ENCODE measurements around the gene RAB10. TPM values are rescaled to one million over a fixed set of nuclear protein-coding genes. Genes with fewer than 3 reads are reported as not detected.

RAB10 gene
- polyA plus RNA-seq, 1 donor from 2014 or later, result 169 TPM

DNA sequence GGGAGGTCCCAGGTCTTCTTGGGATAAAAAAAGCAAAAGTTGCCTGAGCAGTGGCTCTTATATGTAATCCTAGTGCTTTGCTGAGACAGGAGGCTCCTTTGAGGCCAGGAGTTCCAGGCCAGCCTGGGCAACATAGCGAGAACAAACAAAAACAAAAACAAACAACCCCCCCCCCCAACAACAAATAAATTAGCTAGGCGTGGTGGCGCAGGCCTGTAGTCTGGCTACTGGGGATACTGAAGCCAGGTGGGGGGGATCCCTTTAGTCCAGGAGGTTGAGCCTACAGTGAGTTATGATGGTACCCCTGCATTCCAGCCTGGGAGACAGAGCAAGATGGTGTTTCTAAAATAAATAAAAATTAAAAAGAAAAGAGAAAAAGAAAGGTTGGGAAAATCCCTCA, 144.4 kb downstream of the RAB10 start:
- H4K20me1 ChIP-seq (ENCODE audit: insufficient read depth), result no peaks in the 10 kb centered on the region
- peaks cover 8% of the 10 kb centered on the region for H3K27me3 ChIP-seq (ENCODE audit: insufficient read depth, low read depth, low read length)
- H3K9ac ChIP-seq (ENCODE audit: low read length), result no peak overlapping the region
- H3K9me3 ChIP-seq (ENCODE audit: low read length), result no peaks in the 10 kb centered on the region
- no peaks in the 10 kb centered on the region for H3K36me3 ChIP-seq (ENCODE audit: insufficient read depth, low read length)
- peaks cover 14% of the 10 kb centered on the region for H3K79me2 ChIP-seq (replicated peaks; ENCODE audit: insufficient read depth, low read length)
- H3F3A ChIP-seq (ENCODE audit: insufficient read depth, low read length, poor library complexity, severe bottlenecking), result no peaks in the 10 kb centered on the region
- no peaks in the 10 kb centered on the region for H3K9me2 ChIP-seq (ENCODE audit: insufficient read depth, low read length)
- peak overlapping the region; percentile 60 for H3K4me3 ChIP-seq (ENCODE audit: low read length)
- TF ChIP-seq POLR2AphosphoS5 (IDR thresholded peaks at IDR 0.05) (no peak), EZH2 (IDR thresholded peaks at IDR 0.05; ENCODE audit: borderline replicate concordance, insufficient read depth, low read length, poor library complexity, severe bottlenecking) (no peak), RAD21 (conservative IDR thresholded peaks at IDR 0.05) (no peak), SMC3 (conservative IDR thresholded peaks at IDR 0.05; ENCODE audit: poor library complexity) (no peak), MXI1 (conservative IDR thresholded peaks at IDR 0.05; ENCODE audit: poor library complexity, severe bottlenecking) (no peak)
- TF ChIP-seq, protein P1, sequence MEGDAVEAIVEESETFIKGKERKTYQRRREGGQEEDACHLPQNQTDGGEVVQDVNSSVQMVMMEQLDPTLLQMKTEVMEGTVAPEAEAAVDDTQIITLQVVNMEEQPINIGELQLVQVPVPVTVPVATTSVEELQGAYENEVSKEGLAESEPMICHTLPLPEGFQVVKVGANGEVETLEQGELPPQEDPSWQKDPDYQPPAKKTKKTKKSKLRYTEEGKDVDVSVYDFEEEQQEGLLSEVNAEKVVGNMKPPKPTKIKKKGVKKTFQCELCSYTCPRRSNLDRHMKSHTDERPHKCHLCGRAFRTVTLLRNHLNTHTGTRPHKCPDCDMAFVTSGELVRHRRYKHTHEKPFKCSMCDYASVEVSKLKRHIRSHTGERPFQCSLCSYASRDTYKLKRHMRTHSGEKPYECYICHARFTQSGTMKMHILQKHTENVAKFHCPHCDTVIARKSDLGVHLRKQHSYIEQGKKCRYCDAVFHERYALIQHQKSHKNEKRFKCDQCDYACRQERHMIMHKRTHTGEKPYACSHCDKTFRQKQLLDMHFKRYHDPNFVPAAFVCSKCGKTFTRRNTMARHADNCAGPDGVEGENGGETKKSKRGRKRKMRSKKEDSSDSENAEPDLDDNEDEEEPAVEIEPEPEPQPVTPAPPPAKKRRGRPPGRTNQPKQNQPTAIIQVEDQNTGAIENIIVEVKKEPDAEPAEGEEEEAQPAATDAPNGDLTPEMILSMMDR (IDR thresholded peaks at IDR 0.05; ENCODE audit: poor library complexity, severe bottlenecking), result no peak
- TF ChIP-seq, protein P2, sequence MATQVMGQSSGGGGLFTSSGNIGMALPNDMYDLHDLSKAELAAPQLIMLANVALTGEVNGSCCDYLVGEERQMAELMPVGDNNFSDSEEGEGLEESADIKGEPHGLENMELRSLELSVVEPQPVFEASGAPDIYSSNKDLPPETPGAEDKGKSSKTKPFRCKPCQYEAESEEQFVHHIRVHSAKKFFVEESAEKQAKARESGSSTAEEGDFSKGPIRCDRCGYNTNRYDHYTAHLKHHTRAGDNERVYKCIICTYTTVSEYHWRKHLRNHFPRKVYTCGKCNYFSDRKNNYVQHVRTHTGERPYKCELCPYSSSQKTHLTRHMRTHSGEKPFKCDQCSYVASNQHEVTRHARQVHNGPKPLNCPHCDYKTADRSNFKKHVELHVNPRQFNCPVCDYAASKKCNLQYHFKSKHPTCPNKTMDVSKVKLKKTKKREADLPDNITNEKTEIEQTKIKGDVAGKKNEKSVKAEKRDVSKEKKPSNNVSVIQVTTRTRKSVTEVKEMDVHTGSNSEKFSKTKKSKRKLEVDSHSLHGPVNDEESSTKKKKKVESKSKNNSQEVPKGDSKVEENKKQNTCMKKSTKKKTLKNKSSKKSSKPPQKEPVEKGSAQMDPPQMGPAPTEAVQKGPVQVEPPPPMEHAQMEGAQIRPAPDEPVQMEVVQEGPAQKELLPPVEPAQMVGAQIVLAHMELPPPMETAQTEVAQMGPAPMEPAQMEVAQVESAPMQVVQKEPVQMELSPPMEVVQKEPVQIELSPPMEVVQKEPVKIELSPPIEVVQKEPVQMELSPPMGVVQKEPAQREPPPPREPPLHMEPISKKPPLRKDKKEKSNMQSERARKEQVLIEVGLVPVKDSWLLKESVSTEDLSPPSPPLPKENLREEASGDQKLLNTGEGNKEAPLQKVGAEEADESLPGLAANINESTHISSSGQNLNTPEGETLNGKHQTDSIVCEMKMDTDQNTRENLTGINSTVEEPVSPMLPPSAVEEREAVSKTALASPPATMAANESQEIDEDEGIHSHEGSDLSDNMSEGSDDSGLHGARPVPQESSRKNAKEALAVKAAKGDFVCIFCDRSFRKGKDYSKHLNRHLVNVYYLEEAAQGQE (IDR thresholded peaks at IDR 0.05; ENCODE audit: borderline replicate concordance), result no peak
- H3K27ac ChIP-seq (ENCODE audit: low read length), result no peak overlapping the region
- no peak overlapping the region for H3K4me2 ChIP-seq (ENCODE audit: low read length)
- no peak overlapping the region for H2AFZ ChIP-seq (ENCODE audit: low read depth, low read length)

DNA sequence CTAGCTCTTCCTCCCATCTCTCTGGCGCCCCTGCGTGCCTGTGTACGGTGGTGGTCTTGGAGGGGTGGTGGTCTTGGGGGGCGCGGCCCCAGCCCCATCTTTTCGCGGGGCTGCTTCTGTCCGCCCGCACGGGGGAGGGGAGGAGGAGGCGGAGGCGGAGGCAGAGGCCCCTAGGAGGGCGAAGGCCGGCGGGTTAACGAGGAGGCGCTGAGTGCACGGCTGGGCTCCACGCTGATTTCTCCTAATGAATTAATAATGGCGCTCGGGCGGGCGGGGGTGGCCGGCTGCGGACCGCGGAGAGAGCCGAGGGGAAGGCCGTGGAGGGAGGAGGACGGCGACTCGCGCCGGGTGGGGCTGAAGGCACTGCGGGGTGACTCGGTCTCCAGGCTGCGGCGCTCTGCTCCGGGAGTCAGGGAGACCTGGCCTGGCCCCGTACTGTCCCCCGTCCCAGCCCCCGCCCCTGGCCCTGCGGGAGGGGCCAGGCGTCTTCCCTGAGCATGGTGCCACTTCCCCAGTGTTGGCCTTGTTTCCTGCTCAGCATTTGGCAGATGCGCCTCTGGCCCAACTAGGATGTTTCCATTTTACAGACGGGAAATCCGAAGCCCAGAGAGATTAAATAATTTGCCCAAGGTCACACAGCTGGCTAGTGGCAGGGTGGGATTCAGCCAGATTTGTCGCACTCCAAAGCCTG, 145.0 kb downstream of the RAB10 start:
- Histone ChIP-seq H3F3A (ENCODE audit: insufficient read depth, low read length, poor library complexity, severe bottlenecking) (no peaks in the 10 kb centered on the region), H3K9me2 (ENCODE audit: insufficient read depth, low read length) (no peaks in the 10 kb centered on the region), H3K36me3 (ENCODE audit: insufficient read depth, low read length) (no peaks in the 10 kb centered on the region), H4K20me1 (ENCODE audit: insufficient read depth) (no peaks in the 10 kb centered on the region), H3K27ac (ENCODE audit: low read length) (peak overlapping the region; percentile 1), H3K4me2 (ENCODE audit: low read length) (no peak overlapping the region), H3K4me3 (ENCODE audit: low read length) (peak overlapping the region; percentile 60), H3K27me3 (ENCODE audit: insufficient read depth, low read depth, low read length) (peaks cover 3% of the 10 kb centered on the region), H2AFZ (ENCODE audit: low read depth, low read length) (peak overlapping the region; percentile 27), H3K9ac (ENCODE audit: low read length) (peak overlapping the region; percentile 38), H3K79me2 (replicated peaks; ENCODE audit: insufficient read depth, low read length) (peaks cover 10% of the 10 kb centered on the region), H3K9me3 (ENCODE audit: low read length) (no peaks in the 10 kb centered on the region)
- no peak for TF ChIP-seq EZH2 (IDR thresholded peaks at IDR 0.05; ENCODE audit: borderline replicate concordance, insufficient read depth, low read length, poor library complexity, severe bottlenecking)
- TF ChIP-seq, protein P1 (IDR thresholded peaks at IDR 0.05; ENCODE audit: poor library complexity, severe bottlenecking), result no peak
- TF ChIP-seq SMC3 (conservative IDR thresholded peaks at IDR 0.05; ENCODE audit: poor library complexity), result no peak
- TF ChIP-seq, protein P2 (IDR thresholded peaks at IDR 0.05; ENCODE audit: borderline replicate concordance), result no peak
- TF ChIP-seq RAD21 (conservative IDR thresholded peaks at IDR 0.05), result no peak
- TF ChIP-seq MXI1 (conservative IDR thresholded peaks at IDR 0.05; ENCODE audit: poor library complexity, severe bottlenecking), result no peak
- TF ChIP-seq POLR2AphosphoS5 (IDR thresholded peaks at IDR 0.05), result no peak
- no peak for TF ChIP-seq TAF1 (IDR thresholded peaks at IDR 0.05; ENCODE audit: low read depth)
- TF ChIP-seq EP300 (conservative IDR thresholded peaks at IDR 0.05; ENCODE audit: poor library complexity, severe bottlenecking), result no peak
